ENCODE measurements around the gene MTAP. TPM values are rescaled to one million over a fixed set of nuclear protein-coding genes. Genes with fewer than 3 reads are reported as not detected.

The MTAP gene
- total RNA-seq, 1 experiment from 2014 or later: 102 TPM

- H2BK20ac ChIP-seq (ENCODE audit: low read depth, low read length, poor library complexity, severe bottlenecking): no peak overlapping the region
- H2BK120ac ChIP-seq (ENCODE audit: low read depth, low read length, poor library complexity, severe bottlenecking): no peak overlapping the region
- H3K27me3 ChIP-seq (ENCODE audit: insufficient read depth, low read length): peaks cover 75% of the 10 kb centered on the region
- H3K79me2 ChIP-seq (ENCODE audit: insufficient read depth, low read length): no peaks in the 10 kb centered on the region
- H3K14ac ChIP-seq (ENCODE audit: insufficient read depth, low read length): no peak overlapping the region
- H3K4me2 ChIP-seq (ENCODE audit: insufficient read depth, insufficient read length, low read length): peak overlapping the region; percentile 78
- H3K4ac ChIP-seq (ENCODE audit: low read depth, low read length): no peak overlapping the region
- H3K9me3 ChIP-seq (ENCODE audit: control insufficient read depth, low read depth, low read length): no peaks in the 10 kb centered on the region
- peak; percentile 58 for DNase-seq
- H3T11ph ChIP-seq (ENCODE audit: low read length): no peak overlapping the region
- no peak overlapping the region for H2BK15ac ChIP-seq (ENCODE audit: low read depth, low read length)
- no peak overlapping the region for H3K9ac ChIP-seq (ENCODE audit: extremely low read depth, insufficient read length, low read length)
- H3K23me2 ChIP-seq (ENCODE audit: insufficient read length, low read depth, low read length, poor library complexity, severe bottlenecking): peaks cover 4% of the 10 kb centered on the region
- H4K8ac ChIP-seq (replicated peaks; ENCODE audit: insufficient read length, low read depth, low read length): no peak overlapping the region
- H2BK12ac ChIP-seq (ENCODE audit: insufficient read length, low read depth, low read length): no peak overlapping the region
- peaks cover 0 to 1% (median 0%) of the 10 kb centered on the region in 3 experiments; a peak in 2 of 7 replicates for H3K36me3 Mint-ChIP-seq (ENCODE audit: insufficient read depth in 1 of 3, low read depth in 3 of 3)
- H4K20me1 ChIP-seq (ENCODE audit: control insufficient read depth, insufficient read depth, insufficient read length): no peaks in the 10 kb centered on the region
- no peak overlapping the region for H3K18ac ChIP-seq (ENCODE audit: insufficient read length, low read depth, low read length)
- no peak overlapping the region for H2BK5ac ChIP-seq (ENCODE audit: insufficient read length, low read length)
- H3K79me1 ChIP-seq (ENCODE audit: insufficient read depth, low read depth, low read length, poor library complexity, severe bottlenecking): no peaks in the 10 kb centered on the region
- H4K91ac ChIP-seq (ENCODE audit: insufficient read length, low read depth, low read length): no peak overlapping the region
- H3K27me3 Mint-ChIP-seq (ENCODE audit: low read depth): peaks cover 99% of the 10 kb centered on the region
- no peak overlapping the region for H2AK5ac ChIP-seq (ENCODE audit: insufficient read length, low read length)
- H3K27ac Mint-ChIP-seq: no peak overlapping the region; a peak in 1 of 7 replicates
- peaks cover 11% of the 10 kb centered on the region in 2 experiments for H3K9me3 Mint-ChIP-seq
- no peak overlapping the region for H3K27ac ChIP-seq (ENCODE audit: insufficient read length, low read depth, low read length)
- no peak overlapping the region for H4K5ac ChIP-seq (ENCODE audit: insufficient read length, low read depth, low read length)
- no peak for TF ChIP-seq CTCF (conservative IDR thresholded peaks at IDR 0.05)
- H3K4me3 Mint-ChIP-seq: peak overlapping the region in 1 of 2 experiments; percentile 75; a peak in 1 of 5 replicates
- no peak overlapping the region for H3K56ac ChIP-seq (ENCODE audit: insufficient read length, low read depth, low read length)
- no peaks in the 10 kb centered on the region; the same call in 1 of the 2 replicates for H3K4me1 ChIP-seq (ENCODE audit: insufficient read depth, low read length)
- no CpG with 5 or more reads among the region's 15 CpGs for WGBS (ENCODE audit: extremely low coverage, insufficient read length, low lambda C conversion rate)
- H3K4me1 Mint-ChIP-seq: peaks cover 34 to 49% of the 10 kb centered on the region in 2 experiments
- H3K23ac ChIP-seq (ENCODE audit: insufficient read length, low read depth, low read length): no peak overlapping the region
- H2AFZ ChIP-seq (ENCODE audit: low read length): no peak overlapping the region
Observed at GRCh38 chr9:21966140-21966851, 163.9 kb downstream of the MTAP start.

Data from H9 (cell line).